Stimulated activated CD4-positive, alpha-beta T cell treated with anti-CD3 and anti-CD28 coated beads, Interleukin-2, amount 100 ng/mL, for 48 hours (primary cell): ENCODE data around the gene BTLA.
"Not testable (repeated sequence)": the region's sequence is repeated elsewhere in the genome, so short reads cannot be mapped to it uniquely, and the experiment has no call there.

Experiments
- DNase-seq, 2 donors: peaks; one replicate each; pipeline ENCODE4 v3.0.0-alpha.2; 2020

BTLA gene

GRCh38 chr3:112489674-112490479 lies 9.4 kb downstream of the BTLA start:
- DNase-seq: no peak

- DNase-seq: no peak
Observed at GRCh38 chr3:112486811-112487505, 12.3 kb downstream of the BTLA start.

GRCh38 chr3:112484352-112484751 lies 14.9 kb downstream of the BTLA start:
- no peak for DNase-seq

- DNase-seq: no peak
Observed at GRCh38 chr3:112482675-112483074, 16.6 kb downstream of the BTLA start.

- no peak for DNase-seq
Observed at GRCh38 chr3:112481302-112481721, 18.0 kb downstream of the BTLA start.

- DNase-seq: no peak
Observed at GRCh38 chr3:112477891-112478290, 21.4 kb downstream of the BTLA start.

- no peak for DNase-seq
Observed at GRCh38 chr3:112476346-112476745, 22.9 kb downstream of the BTLA start.

GRCh38 chr3:112474796-112475195 lies 24.5 kb downstream of the BTLA start:
- no peak for DNase-seq

GRCh38 chr3:112472691-112473090 lies 26.6 kb downstream of the BTLA start:
- DNase-seq: no peak

- no peak for DNase-seq
Observed at GRCh38 chr3:112471596-112472325, 27.5 kb downstream of the BTLA start.

GRCh38 chr3:112470788-112471187 lies 28.5 kb downstream of the BTLA start:
- no peak for DNase-seq

- DNase-seq: no peak
Observed at GRCh38 chr3:112469671-112470070, 29.6 kb downstream of the BTLA start.

GRCh38 chr3:112467539-112467938 lies 31.7 kb downstream of the BTLA start:
- no peak for DNase-seq

GRCh38 chr3:112466020-112466419 lies 33.3 kb downstream of the BTLA start:
- no peak for DNase-seq

GRCh38 chr3:112464264-112464663 lies 35.0 kb downstream of the BTLA start:
- no peak for DNase-seq

GRCh38 chr3:112463250-112463649 lies 36.0 kb downstream of the BTLA start:
- DNase-seq: no peak

- not testable (repeated sequence) for DNase-seq
Observed at GRCh38 chr3:112461787-112462186, 37.5 kb downstream of the BTLA start.

GRCh38 chr3:112460519-112461195 lies 38.6 kb downstream of the BTLA start:
- DNase-seq: no peak

GRCh38 chr3:112459750-112460149 lies 39.5 kb downstream of the BTLA start:
- no peak for DNase-seq

GRCh38 chr3:112456147-112456546 lies 43.1 kb downstream of the BTLA start:
- no peak for DNase-seq

- no peak for DNase-seq
Observed at GRCh38 chr3:112448939-112449338, 50.3 kb downstream of the BTLA start.

- no peak for DNase-seq
Observed at GRCh38 chr3:112446343-112446742, 52.9 kb downstream of the BTLA start.

GRCh38 chr3:112445839-112446238 lies 53.4 kb downstream of the BTLA start:
- DNase-seq: no peak
